Body of pancreas (tissue), 4 donors: Measurements from ENCODE around the gene EIF5A2. TPM values are rescaled to one million over a fixed set of nuclear protein-coding genes. Genes with fewer than 3 reads are reported as not detected.
"Not testable (repeated sequence)": the region's sequence is repeated elsewhere in the genome, so short reads cannot be mapped to it uniquely, and the experiment has no call there.

Source experiments
- ATAC-seq: fragments of 150-250 bp; one replicate; pipeline ENCODE4 v1.9.1; 2016
- DNase-seq, 4 donors: peaks; one replicate each; pipeline ENCODE4 v3.0.0-alpha.2; 2019
- H3K27ac ChIP-seq, 4 donors: fragments of 200-600 bp; sonication (generic); 1 replicate in 3 of 4; 2 replicates in 1 of 4; pipeline versions ENCODE4 v1.5.1 to v1.6.1; 2016 to 2019; ENCODE audit warnings: mild to moderate bottlenecking in 1 of 4, mixed read lengths in 1 of 4, moderate library complexity in 1 of 4
- H3K27me3 ChIP-seq, 2 donors: fragments of 200-600 bp; sonication (generic); one replicate each; pipeline ENCODE4 v1.6.0; 2016; ENCODE audit warnings: mild to moderate bottlenecking in 1 of 2
- H3K36me3 ChIP-seq, 2 donors: fragments of 200-600 bp; sonication (generic); replicated peaks in 1 of 2; 2 replicates each; pipeline ENCODE4 v1.5.1; 2016; ENCODE audit warnings: low read depth in 2 of 2; ENCODE audit not compliant: insufficient read depth in 1 of 2
- H3K4me1 ChIP-seq: fragments of 200-600 bp; sonication (generic); one replicate; pipeline ENCODE4 v1.6.0; 2016
- H3K4me3 ChIP-seq, 2 donors: fragments of 200-600 bp; sonication (generic); 1 replicate in 1 of 2; 2 replicates in 1 of 2; pipeline ENCODE4 v1.5.1; 2016 to 2019
- H3K9me3 ChIP-seq, 3 donors: fragments of 200-600 bp; sonication (generic); 1 replicate in 2 of 3; 2 replicates in 1 of 3; pipeline ENCODE4 v1.5.1; 2016
- POLR2A ChIP-seq, 3 donors: fragments of 450-650 bp; IDR thresholded peaks; one replicate each; pipeline ENCODE4 v1.6.1; 2016; ENCODE audit warnings: antibody characterized with exemption in 3 of 3, mild to moderate bottlenecking in 2 of 3
- WGBS, 2 donors: methylation state at CpG; one replicate each; pipeline ENCODE4 v1.1.5; 2017; 5-methylcytosine and 5-hydroxymethylcytosine counted together
- intact Hi-C: fragments of 100-400 bp; cut with DNase I; formaldehyde crosslinking; loops from one replicate; pipeline ENCODE4 v1.15.1; 2023
- total RNA-seq, 2 donors: library from RNA; depleted of rRNA; stranded (reverse); fragments of >200 nt; gene quantifications; one replicate each; pipeline ENCODE4 v1.1.0, GENCODE V29; 2016
- TF ChIP-seq, protein P1 (sequence below), 7 experiments: fragments of 450-650 bp in 4 of 7; fragments of 200-600 bp in 3 of 7; sonication (generic) in 3 of 7; IDR thresholded peaks; one replicate each; pipeline ENCODE4 v1.5.1; 2016 to 2019; ENCODE audit warnings: antibody characterized with exemption in 7 of 7

Gene EIF5A2
- total RNA-seq, 2 donors from 2014 or later = 0.99 to 1.8 TPM

DNA sequence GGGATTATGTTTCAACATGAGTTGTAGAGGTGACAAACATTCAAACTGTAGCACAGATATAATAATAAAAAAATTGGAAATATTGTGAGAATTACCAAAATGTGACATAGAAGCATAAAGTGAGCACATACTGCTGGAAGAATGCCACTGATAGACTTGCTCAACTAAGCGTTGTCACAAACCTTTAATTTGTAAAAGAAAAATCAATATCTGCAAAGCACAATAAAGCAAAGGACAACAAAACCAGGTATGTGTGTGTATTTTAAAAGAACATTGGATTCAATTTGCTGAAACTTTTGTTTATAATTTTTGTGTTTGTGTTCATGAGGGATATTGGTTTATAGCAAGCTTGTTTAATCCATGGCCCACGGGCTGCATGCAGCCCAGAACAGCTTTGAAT, 40.8 kb upstream of the EIF5A2 start:
- H3K9me3 ChIP-seq = no peaks in the 10 kb centered on the region
- H3K36me3 ChIP-seq = no peaks in the 10 kb centered on the region
- intact Hi-C loops = no loop called here
- 45 to 49% methylated on average over 2 of the region's 2 CpGs for WGBS, 2 donors
- H3K27me3 ChIP-seq = no peaks in the 10 kb centered on the region
- ATAC-seq (no peak), DNase-seq (no peak)
- no peaks in the 10 kb centered on the region for H3K4me1 ChIP-seq
- TF ChIP-seq POLR2A (IDR thresholded peaks at IDR 0.05) = no peak
- TF ChIP-seq, protein P1, sequence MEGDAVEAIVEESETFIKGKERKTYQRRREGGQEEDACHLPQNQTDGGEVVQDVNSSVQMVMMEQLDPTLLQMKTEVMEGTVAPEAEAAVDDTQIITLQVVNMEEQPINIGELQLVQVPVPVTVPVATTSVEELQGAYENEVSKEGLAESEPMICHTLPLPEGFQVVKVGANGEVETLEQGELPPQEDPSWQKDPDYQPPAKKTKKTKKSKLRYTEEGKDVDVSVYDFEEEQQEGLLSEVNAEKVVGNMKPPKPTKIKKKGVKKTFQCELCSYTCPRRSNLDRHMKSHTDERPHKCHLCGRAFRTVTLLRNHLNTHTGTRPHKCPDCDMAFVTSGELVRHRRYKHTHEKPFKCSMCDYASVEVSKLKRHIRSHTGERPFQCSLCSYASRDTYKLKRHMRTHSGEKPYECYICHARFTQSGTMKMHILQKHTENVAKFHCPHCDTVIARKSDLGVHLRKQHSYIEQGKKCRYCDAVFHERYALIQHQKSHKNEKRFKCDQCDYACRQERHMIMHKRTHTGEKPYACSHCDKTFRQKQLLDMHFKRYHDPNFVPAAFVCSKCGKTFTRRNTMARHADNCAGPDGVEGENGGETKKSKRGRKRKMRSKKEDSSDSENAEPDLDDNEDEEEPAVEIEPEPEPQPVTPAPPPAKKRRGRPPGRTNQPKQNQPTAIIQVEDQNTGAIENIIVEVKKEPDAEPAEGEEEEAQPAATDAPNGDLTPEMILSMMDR (IDR thresholded peaks at IDR 0.05) = no peak
- H3K4me3 ChIP-seq = no peak overlapping the region
- H3K27ac ChIP-seq = no peak overlapping the region

DNA sequence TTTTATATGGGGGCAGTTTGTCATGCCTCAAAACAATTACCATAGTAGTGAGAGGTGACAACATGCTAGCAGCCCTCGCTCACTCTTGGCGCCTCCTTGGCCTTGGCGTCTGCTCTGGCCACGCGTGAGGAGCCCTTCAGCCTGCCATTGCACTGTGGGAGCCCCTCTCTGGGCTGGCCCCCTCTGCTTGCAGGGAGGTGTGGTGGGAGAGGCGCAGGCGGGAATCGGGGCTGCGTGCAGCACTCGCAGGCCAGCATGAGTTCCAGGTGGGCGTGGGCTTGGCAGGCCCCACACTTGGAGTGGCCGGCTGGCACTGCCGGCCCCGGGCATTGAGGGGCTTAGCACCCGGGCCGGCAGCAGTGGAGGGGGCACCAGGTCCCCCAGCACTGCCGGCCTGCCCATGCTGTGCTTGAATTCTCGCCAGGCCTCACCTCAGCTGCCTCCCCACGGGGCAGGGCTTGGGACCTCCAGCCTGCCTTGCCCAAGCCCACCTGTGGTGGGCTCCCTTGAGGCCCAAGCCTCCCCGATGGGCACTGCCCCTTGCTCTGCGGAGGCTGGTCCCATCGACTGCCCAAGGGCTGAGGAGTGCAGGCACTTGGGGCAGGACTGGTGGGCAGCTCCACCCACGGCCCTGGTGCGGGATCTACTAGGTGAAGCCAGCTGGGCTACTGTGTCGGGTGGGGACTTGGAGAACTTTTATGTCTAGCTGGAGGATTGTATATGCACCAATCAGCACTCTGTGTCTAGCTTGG, 38.8 kb upstream of the EIF5A2 start:
- Histone ChIP-seq H3K27ac (no peak overlapping the region), H3K36me3 (no peaks in the 10 kb centered on the region), H3K4me1 (no peaks in the 10 kb centered on the region), H3K9me3 (no peaks in the 10 kb centered on the region), H3K4me3 (no peak overlapping the region), H3K27me3 (no peaks in the 10 kb centered on the region)
- WGBS, 2 donors = 94 to 100% methylated on average over 1 to 25 of the region's 25 CpGs
- no peak for ATAC-seq
- DNase-seq = no peak
- TF ChIP-seq POLR2A (IDR thresholded peaks at IDR 0.05) = no peak
- intact Hi-C loops = no loop called here

GRCh38 chr3:170942011-170942410, 33.6 kb upstream of the EIF5A2 start:
- Histone ChIP-seq H3K27me3 (no peaks in the 10 kb centered on the region), H3K27ac (no peak overlapping the region), H3K4me1 (no peaks in the 10 kb centered on the region), H3K4me3 (no peak overlapping the region), H3K9me3 (peaks cover 0 to 16% (median 0%) of the 10 kb centered on the region in 3 donors), H3K36me3 (no peaks in the 10 kb centered on the region)
- intact Hi-C loops = no loop called here
- DNase-seq (no peak), ATAC-seq (no peak)
- no peak for TF ChIP-seq POLR2A (IDR thresholded peaks at IDR 0.05)
- TF ChIP-seq, protein P1 (IDR thresholded peaks at IDR 0.05) = no peak

GRCh38 chr3:170941551-170941950, 33.1 kb upstream of the EIF5A2 start:
- no peak for ATAC-seq
- intact Hi-C loops = no loop called here
- no peak overlapping the region for H3K4me3 ChIP-seq
- DNase-seq = no peak
- no peaks in the 10 kb centered on the region for H3K4me1 ChIP-seq
- no peak for TF ChIP-seq POLR2A (IDR thresholded peaks at IDR 0.05)
- TF ChIP-seq, protein P1 (IDR thresholded peaks at IDR 0.05) = no peak
- 60 to 70% methylated on average over 1 of the region's 1 CpG for WGBS, 2 donors
- no peaks in the 10 kb centered on the region for H3K36me3 ChIP-seq
- H3K27me3 ChIP-seq = no peaks in the 10 kb centered on the region
- H3K27ac ChIP-seq = no peak overlapping the region
- peaks cover 0 to 16% (median 0%) of the 10 kb centered on the region in 3 donors for H3K9me3 ChIP-seq

DNA sequence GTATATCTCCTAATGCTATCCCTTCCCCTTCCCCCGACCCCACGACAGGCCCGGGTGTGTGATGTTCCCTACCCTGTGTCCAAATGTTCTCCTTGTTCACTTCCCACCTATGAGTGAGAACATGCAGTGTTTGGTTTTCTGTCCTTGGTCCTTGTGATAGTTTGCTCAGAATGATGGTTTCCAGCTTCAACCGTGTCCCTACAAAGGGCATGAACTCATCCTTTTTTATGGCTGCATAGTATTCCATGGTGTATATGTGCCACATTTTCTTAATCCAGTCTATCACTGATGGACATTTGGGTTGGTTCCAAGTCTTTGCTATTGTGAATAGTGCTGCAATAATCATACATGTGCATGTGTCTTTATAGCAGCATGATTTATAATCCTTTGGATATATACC, 24.6 kb upstream of the EIF5A2 start:
- H3K27me3 ChIP-seq, H3K9me3 ChIP-seq, H3K36me3 ChIP-seq, DNase-seq, H3K4me3 ChIP-seq, H3K27ac ChIP-seq, ATAC-seq, H3K4me1 ChIP-seq, intact Hi-C loops: not testable (repeated sequence)
- WGBS, 2 donors = 66 to 70% methylated on average over 4 of the region's 4 CpGs

DNA sequence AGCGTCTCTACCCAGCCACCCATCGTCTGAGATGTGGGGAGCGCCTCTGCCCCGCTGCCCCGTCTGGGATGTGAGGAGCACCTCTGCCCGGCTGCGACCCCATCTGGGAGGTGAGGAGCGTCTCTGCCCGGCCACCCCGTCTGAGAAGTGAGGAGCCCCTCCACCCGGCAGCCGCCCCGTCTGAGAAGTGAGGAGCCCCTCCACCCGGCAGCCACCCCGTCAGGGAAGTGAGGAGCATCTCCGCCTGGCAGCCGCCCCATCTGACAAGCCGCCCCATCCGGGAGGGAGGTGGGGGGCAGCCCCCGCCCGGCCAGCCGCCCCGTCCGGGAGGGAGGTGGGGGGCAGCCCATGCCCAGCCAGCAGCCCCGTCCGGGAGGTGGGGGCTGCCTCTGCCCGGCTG, 15.1 kb upstream of the EIF5A2 start:
- H3K36me3 ChIP-seq, intact Hi-C loops, H3K4me3 ChIP-seq, H3K4me1 ChIP-seq, ATAC-seq, H3K27ac ChIP-seq, DNase-seq, H3K27me3 ChIP-seq, H3K9me3 ChIP-seq: not testable (repeated sequence)
- 84 to 88% methylated on average over 3 to 18 of the region's 27 CpGs for WGBS, 2 donors
